Measurements from ENCODE around the gene DDO. TPM values are rescaled to one million over a fixed set of nuclear protein-coding genes. Genes with fewer than 3 reads are reported as not detected.

The DDO gene
- total RNA-seq, 4 donors from 2014 or later: 1.8 to 3.5 (median 2.4) TPM

- no peaks in the 10 kb centered on the region for H3K27me3 ChIP-seq
- ATAC-seq (no peak), DNase-seq (no peak)
- peaks cover 0 to 5% of the 10 kb centered on the region in 2 donors for H3K36me3 ChIP-seq
- intact Hi-C loops (cut with DNase I; ENCODE audit: low total_unique reads): loop anchor here (2.0 to 10.0 kb wide), 2 partner anchors 212 to 686 kb away; partner anchors contain the start of gene WASF1
- no peaks in the 10 kb centered on the region for H3K4me1 ChIP-seq
- no peaks in the 10 kb centered on the region for H3K9me3 ChIP-seq
- TF ChIP-seq POLR2A (IDR thresholded peaks at IDR 0.05) (no peak), CTCF (IDR thresholded peaks at IDR 0.05 in 4 of 5, conservative IDR thresholded peaks at IDR 0.05 in 1 of 5) (no peak)
- no peak overlapping the region for H3K27ac ChIP-seq
- in situ Hi-C loops (cut with MboI; ENCODE audit: low sequenced_read_pairs in 4 of 4): loop anchor here in 2 of 4 donors (10.0 to 25.0 kb wide), 3 partner anchors 678 to 853 kb away; no protein-coding TSS in a partner anchor
- no peak overlapping the region for H3K4me3 ChIP-seq
These were observed 25.0 kb downstream of the DDO start for GRCh38 chr6:110390404-110390803.

GRCh38 chr6:110389689-110390382 is 25.5 kb downstream of the DDO start:
- intact Hi-C loops (cut with DNase I; ENCODE audit: low total_unique reads) (loop anchor here (2.0 to 10.0 kb wide), 2 partner anchors 211 to 685 kb away; partner anchors contain the start of gene WASF1), in situ Hi-C loops (cut with MboI; ENCODE audit: low sequenced_read_pairs in 4 of 4) (loop anchor here in 2 of 4 donors (10.0 to 25.0 kb wide), 3 partner anchors 678 to 853 kb away; no protein-coding TSS in a partner anchor)
- no peak for DNase-seq
- H3K27ac ChIP-seq: no peak overlapping the region
- no peaks in the 10 kb centered on the region for H3K9me3 ChIP-seq
- no peaks in the 10 kb centered on the region for H3K27me3 ChIP-seq
- ATAC-seq: no peak
- peaks cover 0 to 5% of the 10 kb centered on the region in 2 donors for H3K36me3 ChIP-seq
- TF ChIP-seq CTCF (IDR thresholded peaks at IDR 0.05 in 4 of 5, conservative IDR thresholded peaks at IDR 0.05 in 1 of 5) (no peak), POLR2A (IDR thresholded peaks at IDR 0.05) (no peak)
- no peak overlapping the region for H3K4me3 ChIP-seq
- H3K4me1 ChIP-seq: no peaks in the 10 kb centered on the region

GRCh38 chr6:110387986-110388385 is 27.4 kb downstream of the DDO start:
- no peak overlapping the region for H3K27ac ChIP-seq
- H3K9me3 ChIP-seq: no peaks in the 10 kb centered on the region
- H3K4me1 ChIP-seq: no peaks in the 10 kb centered on the region
- intact Hi-C loops (cut with DNase I; ENCODE audit: low total_unique reads) (no loop called here), in situ Hi-C loops (cut with MboI; ENCODE audit: low sequenced_read_pairs in 4 of 4) (loop anchor here in 1 of 4 donors (25.0 kb wide), 2 partner anchors 676 to 851 kb away; no protein-coding TSS in a partner anchor)
- no peak overlapping the region for H3K4me3 ChIP-seq
- ATAC-seq (no peak), DNase-seq (no peak)
- no peaks in the 10 kb centered on the region for H3K27me3 ChIP-seq
- no peak for TF ChIP-seq POLR2A (IDR thresholded peaks at IDR 0.05)
- TF ChIP-seq CTCF (IDR thresholded peaks at IDR 0.05 in 4 of 5, conservative IDR thresholded peaks at IDR 0.05 in 1 of 5): no peak
- peaks cover 0 to 3% of the 10 kb centered on the region in 2 donors for H3K36me3 ChIP-seq

- TF ChIP-seq POLR2A (IDR thresholded peaks at IDR 0.05): no peak
- no peak for TF ChIP-seq CTCF (IDR thresholded peaks at IDR 0.05 in 4 of 5, conservative IDR thresholded peaks at IDR 0.05 in 1 of 5)
- Histone ChIP-seq H3K9me3 (no peaks in the 10 kb centered on the region), H3K36me3 (no peaks in the 10 kb centered on the region), H3K27me3 (no peaks in the 10 kb centered on the region), H3K4me1 (no peaks in the 10 kb centered on the region), H3K4me3 (no peak overlapping the region), H3K27ac (no peak overlapping the region)
- ATAC-seq (no peak), DNase-seq (no peak)
- in situ Hi-C loops (cut with MboI; ENCODE audit: low sequenced_read_pairs in 4 of 4) (loop anchor here in 1 of 4 donors (25.0 kb wide), 2 partner anchors 673 to 848 kb away; no protein-coding TSS in a partner anchor), intact Hi-C loops (cut with DNase I; ENCODE audit: low total_unique reads) (no loop called here)
These were observed 29.9 kb downstream of the DDO start for GRCh38 chr6:110385458-110385863.
